Adipocyte (in vitro differentiated cells): ENCODE data around the gene UMOD.

Source experiments
- DNase-seq: peaks from one replicate; pipeline ENCODE4 v3.0.0-alpha.2; 2015; ENCODE audit warnings: low read depth
- H3K27me3 ChIP-seq: replicated peaks from 2 replicates; pipeline ENCODE4 v1.7.0; 2013; ENCODE audit warnings: mild to moderate bottlenecking, low read length, moderate library complexity; ENCODE audit not compliant: control insufficient read depth, insufficient read depth
- H3K36me3 ChIP-seq: 2 replicates; pipeline ENCODE4 v1.7.0; 2013; ENCODE audit warnings: low read length, mild to moderate bottlenecking, moderate library complexity; ENCODE audit not compliant: control insufficient read depth, insufficient read depth, severe bottlenecking
- H3K4me1 ChIP-seq: 2 replicates; pipeline ENCODE4 v1.7.0; 2013; ENCODE audit warnings: mild to moderate bottlenecking, low read length, moderate library complexity; ENCODE audit not compliant: control insufficient read depth, insufficient read depth
- H3K4me3 ChIP-seq: 2 replicates; pipeline ENCODE4 v1.7.0; 2013; ENCODE audit warnings: mild to moderate bottlenecking, low read length, moderate library complexity
- H3K9ac ChIP-seq: 2 replicates; pipeline ENCODE4 v1.7.0; 2013; ENCODE audit warnings: mild to moderate bottlenecking, low read length, moderate library complexity
- H3K9me3 ChIP-seq: 2 replicates; pipeline ENCODE4 v1.7.0; 2013; ENCODE audit warnings: mild to moderate bottlenecking, low read length, moderate library complexity; ENCODE audit not compliant: control insufficient read depth

The UMOD gene

GRCh38 chr16:20359997-20360396 is 7.5 kb upstream of the UMOD start:
- Histone ChIP-seq H3K27me3 (peaks cover 14% of the 10 kb centered on the region), H3K9me3 (peaks cover 3% of the 10 kb centered on the region), H3K4me1 (no peaks in the 10 kb centered on the region), H3K36me3 (no peaks in the 10 kb centered on the region), H3K9ac (no peak overlapping the region), H3K4me3 (no peak overlapping the region)
- no peak for DNase-seq

DNA sequence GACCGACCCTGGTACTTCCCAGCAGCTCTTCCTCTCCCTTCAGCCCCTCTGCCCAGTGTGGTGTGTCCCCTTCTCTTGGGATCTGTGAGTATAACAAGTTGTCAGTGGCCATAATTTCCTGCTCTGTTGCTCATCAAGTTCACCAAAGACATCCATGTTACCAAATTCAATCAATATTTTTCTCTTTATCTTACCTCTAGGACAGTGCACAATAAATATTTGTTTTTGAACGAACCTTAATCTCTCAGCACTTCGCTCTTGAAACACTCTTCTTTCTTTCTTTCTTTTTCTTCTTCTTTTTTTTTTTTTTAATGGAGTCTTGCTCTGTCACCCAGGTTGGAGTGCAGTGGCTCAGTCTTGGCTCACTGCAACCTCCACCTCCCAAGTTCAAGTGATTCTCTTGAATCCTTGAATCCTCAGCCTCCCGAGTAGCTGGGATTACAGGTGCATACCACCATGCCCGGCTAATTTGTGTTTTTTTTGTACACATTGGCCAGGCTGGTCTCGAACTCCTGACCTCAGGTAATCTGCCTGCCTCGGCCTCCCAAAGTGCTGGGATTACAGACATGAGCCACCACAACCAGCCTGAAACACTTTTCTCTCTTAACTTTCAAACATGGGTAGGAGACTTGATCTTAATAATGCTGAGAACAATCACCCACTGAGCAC is 2.7 kb upstream of the UMOD start:
- no peak overlapping the region for H3K9ac ChIP-seq
- peaks cover 3% of the 10 kb centered on the region for H3K9me3 ChIP-seq
- H3K4me1 ChIP-seq: no peaks in the 10 kb centered on the region
- H3K27me3 ChIP-seq: peaks cover 10% of the 10 kb centered on the region
- no peak overlapping the region for H3K4me3 ChIP-seq
- H3K36me3 ChIP-seq: no peaks in the 10 kb centered on the region
- no peak for DNase-seq

GRCh38 chr16:20353379-20353778 is 864 bp upstream of the UMOD start:
- H3K4me3 ChIP-seq: no peak overlapping the region
- no peak overlapping the region for H3K9ac ChIP-seq
- peaks cover 3% of the 10 kb centered on the region for H3K9me3 ChIP-seq
- no peak for DNase-seq
- no peaks in the 10 kb centered on the region for H3K36me3 ChIP-seq
- H3K27me3 ChIP-seq: peaks cover 12% of the 10 kb centered on the region
- H3K4me1 ChIP-seq: no peaks in the 10 kb centered on the region

GRCh38 chr16:20349615-20350014 is 2.9 kb downstream of the UMOD start:
- H3K27me3 ChIP-seq: peaks cover 20% of the 10 kb centered on the region
- no peaks in the 10 kb centered on the region for H3K9me3 ChIP-seq
- H3K36me3 ChIP-seq: no peaks in the 10 kb centered on the region
- no peak for DNase-seq
- H3K4me1 ChIP-seq: no peaks in the 10 kb centered on the region
- no peak overlapping the region for H3K9ac ChIP-seq
- no peak overlapping the region for H3K4me3 ChIP-seq

DNA sequence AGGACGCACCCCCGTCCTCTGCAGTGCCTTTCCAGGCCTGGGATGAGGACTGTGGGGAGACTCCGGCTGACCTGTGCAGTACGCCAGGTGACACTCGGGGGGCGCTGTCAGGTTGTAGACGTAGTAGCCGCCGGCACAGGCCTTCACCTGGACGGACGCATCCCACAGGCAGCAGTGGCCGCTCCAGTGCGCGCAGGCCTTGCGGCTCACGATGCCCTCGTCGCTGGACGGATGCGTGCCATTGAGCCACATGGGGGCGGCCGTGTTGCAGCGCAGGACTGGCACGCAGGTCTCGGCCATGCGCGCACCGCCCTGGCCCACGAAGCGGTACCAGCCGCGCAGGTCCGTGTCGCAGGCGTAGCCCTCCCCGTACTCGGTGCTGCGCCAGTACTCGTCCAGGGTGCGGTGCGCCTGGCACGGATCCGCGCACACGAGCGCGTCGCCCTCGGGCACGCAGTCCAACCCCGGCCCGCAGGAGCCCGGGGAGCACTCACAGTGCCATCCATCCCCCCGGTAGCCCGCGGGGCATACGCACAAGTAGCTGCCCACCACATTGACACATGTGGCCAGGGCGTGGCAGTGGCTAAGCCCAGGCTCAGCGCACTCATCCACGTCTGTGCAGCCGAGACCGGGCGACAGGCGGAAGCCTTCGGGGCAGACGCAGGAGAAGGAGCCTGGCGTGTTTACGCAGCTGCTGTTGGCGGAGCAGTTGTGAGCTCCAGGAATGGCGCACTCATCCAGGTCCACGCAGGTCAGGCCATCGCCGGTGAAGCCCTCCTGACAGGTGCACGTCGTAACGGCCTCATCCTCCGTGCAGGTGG is 3.9 kb downstream of the UMOD start:
- peaks cover 20% of the 10 kb centered on the region for H3K27me3 ChIP-seq
- no peaks in the 10 kb centered on the region for H3K4me1 ChIP-seq
- H3K4me3 ChIP-seq: no peak overlapping the region
- H3K36me3 ChIP-seq: no peaks in the 10 kb centered on the region
- no peak for DNase-seq
- H3K9me3 ChIP-seq: no peaks in the 10 kb centered on the region
- no peak overlapping the region for H3K9ac ChIP-seq

- DNase-seq: no peak
- Histone ChIP-seq H3K4me1 (no peaks in the 10 kb centered on the region), H3K9ac (no peak overlapping the region), H3K27me3 (peaks cover 20% of the 10 kb centered on the region), H3K9me3 (no peaks in the 10 kb centered on the region), H3K4me3 (no peak overlapping the region), H3K36me3 (no peaks in the 10 kb centered on the region)
Observed at GRCh38 chr16:20347666-20348364, 4.7 kb downstream of the UMOD start.

GRCh38 chr16:20344611-20345010 is 7.9 kb downstream of the UMOD start:
- Histone ChIP-seq H3K9me3 (no peaks in the 10 kb centered on the region), H3K4me1 (no peaks in the 10 kb centered on the region), H3K27me3 (peaks cover 15% of the 10 kb centered on the region), H3K9ac (no peak overlapping the region), H3K36me3 (no peaks in the 10 kb centered on the region), H3K4me3 (no peak overlapping the region)
- no peak for DNase-seq

GRCh38 chr16:20339744-20340143 is 12.8 kb downstream of the UMOD start:
- Histone ChIP-seq H3K36me3 (no peaks in the 10 kb centered on the region), H3K4me3 (no peak overlapping the region), H3K4me1 (no peaks in the 10 kb centered on the region), H3K27me3 (no peaks in the 10 kb centered on the region), H3K9ac (no peak overlapping the region), H3K9me3 (no peaks in the 10 kb centered on the region)
- DNase-seq: no peak

DNA sequence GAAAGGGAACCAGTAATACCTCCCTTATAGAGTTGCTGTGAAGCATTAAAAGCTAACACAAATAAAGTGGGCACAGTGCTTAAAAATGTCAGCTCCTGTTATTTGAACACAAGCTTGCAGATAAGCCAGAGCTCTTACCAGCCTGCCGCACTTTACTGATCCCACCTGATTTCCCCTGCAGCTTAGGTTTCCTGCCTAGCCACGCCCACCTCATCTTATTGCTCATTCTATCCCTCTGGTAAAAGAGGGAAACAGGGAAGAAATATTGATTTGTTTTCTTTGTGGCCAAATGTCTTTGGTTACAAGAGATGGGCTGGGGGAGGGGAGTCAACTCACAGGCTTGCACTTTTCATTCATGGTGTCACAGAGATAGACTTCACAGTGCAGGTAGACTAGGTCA is 15.6 kb downstream of the UMOD start:
- H3K9ac ChIP-seq: no peak overlapping the region
- H3K36me3 ChIP-seq: no peaks in the 10 kb centered on the region
- no peak for DNase-seq
- H3K9me3 ChIP-seq: no peaks in the 10 kb centered on the region
- H3K27me3 ChIP-seq: no peaks in the 10 kb centered on the region
- H3K4me1 ChIP-seq: no peaks in the 10 kb centered on the region
- H3K4me3 ChIP-seq: no peak overlapping the region

DNA sequence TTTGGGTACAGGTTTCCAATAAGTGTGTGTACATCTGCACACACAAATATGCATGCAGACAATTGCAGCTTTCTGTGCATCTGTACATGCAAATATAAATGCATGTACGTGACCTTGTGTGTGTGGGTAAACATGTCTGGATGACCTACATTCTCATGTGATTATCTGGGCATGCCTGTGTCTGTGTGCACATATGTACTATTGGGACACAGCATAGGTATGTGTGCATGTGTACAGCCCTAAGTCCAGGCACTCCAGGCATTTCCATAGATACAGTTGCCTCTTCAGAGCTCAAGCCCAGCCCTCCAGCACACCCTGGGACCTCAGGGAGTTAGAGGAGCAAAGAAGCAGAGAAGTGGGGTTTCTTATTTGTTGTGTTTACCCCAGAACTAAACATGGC is 18.1 kb downstream of the UMOD start:
- no peaks in the 10 kb centered on the region for H3K27me3 ChIP-seq
- H3K4me1 ChIP-seq: no peaks in the 10 kb centered on the region

GRCh38 chr16:20333120-20333519 is 19.4 kb downstream of the UMOD start:
- no peak for DNase-seq
- Histone ChIP-seq H3K9ac (no peak overlapping the region), H3K4me3 (no peak overlapping the region), H3K4me1 (no peaks in the 10 kb centered on the region), H3K36me3 (no peaks in the 10 kb centered on the region), H3K27me3 (no peaks in the 10 kb centered on the region), H3K9me3 (no peaks in the 10 kb centered on the region)

More for the DNA sequence above, 18.1 kb downstream of the UMOD start:
- no peak for DNase-seq
- Histone ChIP-seq H3K36me3 (no peaks in the 10 kb centered on the region), H3K9me3 (no peaks in the 10 kb centered on the region), H3K9ac (no peak overlapping the region), H3K4me3 (no peak overlapping the region)
